Mesodermal cell (in vitro differentiated cells): ENCODE measurements around the gene C19orf33.

Experiments used
- H3K27ac ChIP-seq: 2 replicates; pipeline ENCODE4 v1.7.0; 2013; ENCODE audit warnings: mild to moderate bottlenecking, low read depth, low read length, moderate library complexity; ENCODE audit not compliant: severe bottlenecking
- H3K36me3 ChIP-seq: 2 replicates; pipeline ENCODE4 v1.7.1; 2013; ENCODE audit warnings: mild to moderate bottlenecking, low read length, moderate library complexity; ENCODE audit not compliant: control insufficient read depth, insufficient read depth
- H3K4me1 ChIP-seq: one replicate; pipeline ENCODE4 v1.7.1; 2013; ENCODE audit warnings: mild to moderate bottlenecking, low read length; ENCODE audit not compliant: insufficient read depth, control insufficient read depth, poor library complexity, severe bottlenecking
- H3K4me3 ChIP-seq: 2 replicates; pipeline ENCODE4 v1.7.0; 2013; ENCODE audit warnings: low read length, control low read depth, mild to moderate bottlenecking; ENCODE audit not compliant: insufficient read depth, poor library complexity, severe bottlenecking; ENCODE audit errors: extremely low read depth
- H3K9me3 ChIP-seq: 2 replicates; pipeline ENCODE4 v1.7.1; 2013; ENCODE audit warnings: mild to moderate bottlenecking, low read length, moderate library complexity; ENCODE audit not compliant: control insufficient read depth
- WGBS, 2 experiments: methylation state at CpG; one replicate each; pipeline ENCODE4 v1.1.5; 2013; ENCODE audit warnings: missing lambda C conversion rate in 2 of 2; ENCODE audit not compliant: insufficient coverage in 2 of 2; 5-methylcytosine and 5-hydroxymethylcytosine counted together

The C19orf33 gene

DNA sequence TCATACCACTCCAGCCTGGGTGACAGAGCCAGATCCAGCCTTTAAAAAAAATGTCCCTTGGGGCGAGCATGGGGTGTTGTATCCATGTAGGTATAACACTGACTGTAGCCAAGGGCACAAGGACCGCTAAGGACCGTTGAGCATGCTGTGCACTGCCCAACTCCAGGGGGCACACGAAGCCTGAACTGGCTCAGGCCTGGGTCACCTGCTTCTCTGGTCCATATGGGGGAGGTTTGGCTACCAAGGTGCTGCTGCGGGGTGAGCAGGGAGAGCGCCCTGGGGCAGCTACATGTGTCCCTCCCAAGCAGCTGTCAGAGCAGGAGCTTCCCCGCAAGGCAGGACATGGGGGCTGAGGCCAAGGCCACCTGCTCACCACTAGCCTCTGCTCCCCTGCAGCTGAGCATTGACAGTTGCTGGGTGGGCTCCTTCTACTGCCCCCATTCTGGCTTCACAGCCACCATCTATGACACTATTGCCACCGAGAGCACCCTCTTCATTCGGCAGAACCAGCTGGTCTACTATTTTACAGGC is 47.9 kb downstream of the C19orf33 start:
- 74 to 87% methylated on average over 7 to 8 of the region's 9 CpGs for WGBS, 2 experiments
- Histone ChIP-seq H3K4me3 (no peak overlapping the region), H3K9me3 (no peaks in the 10 kb centered on the region), H3K4me1 (no peaks in the 10 kb centered on the region), H3K27ac (no peak overlapping the region), H3K36me3 (no peaks in the 10 kb centered on the region)

DNA sequence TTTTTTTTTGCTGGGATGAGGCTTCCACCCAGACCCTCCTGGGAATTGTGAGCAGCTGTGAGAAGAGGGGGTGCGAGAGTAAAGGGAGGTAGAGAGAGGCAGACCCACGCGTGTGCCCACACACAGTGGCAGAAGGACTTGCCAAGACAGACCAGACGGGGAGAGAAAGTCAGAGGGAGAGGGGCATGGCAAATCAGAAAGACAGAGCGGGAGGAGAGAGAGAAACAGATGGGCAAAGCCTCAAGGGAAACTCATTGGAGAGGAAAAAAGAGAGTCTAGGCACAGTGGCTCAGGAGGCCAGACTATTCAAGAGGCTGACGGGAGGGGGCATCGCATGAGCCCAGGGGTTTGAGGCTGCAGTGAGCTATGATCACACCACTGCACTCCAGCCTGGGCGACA is 48.6 kb downstream of the C19orf33 start:
- Histone ChIP-seq H3K27ac (no peak overlapping the region), H3K36me3 (no peaks in the 10 kb centered on the region), H3K4me3 (no peak overlapping the region), H3K9me3 (no peaks in the 10 kb centered on the region), H3K4me1 (no peaks in the 10 kb centered on the region)
- WGBS, 2 experiments: 85 to 94% methylated on average over 5 to 7 of the region's 8 CpGs
